ENCODE measurements around the gene MMP26. TPM values are rescaled to one million over a fixed set of nuclear protein-coding genes. Genes with fewer than 3 reads are reported as not detected.

The MMP26 gene
- total and polyA plus RNA-seq, 8 donors = not detected

GRCh38 chr11:4677948-4678347 is 26.6 kb upstream of the MMP26 start:
- TF ChIP-seq CTCF (IDR thresholded peaks at IDR 0.05) = no peak
- no peak for TF ChIP-seq POLR2AphosphoS5 (IDR thresholded peaks at IDR 0.05)
- no peak for TF ChIP-seq POLR2A (IDR thresholded peaks at IDR 0.05)
- TF ChIP-seq EP300 (IDR thresholded peaks at IDR 0.05) = no peak
- H3K36me3 ChIP-seq = no peaks in the 10 kb centered on the region
- 55 to 76% (median 63%) methylated on average over 2 of the region's 2 CpGs for WGBS, 5 donors
- H3K4me3 ChIP-seq = no peak overlapping the region
- H3K27me3 ChIP-seq = no peaks in the 10 kb centered on the region
- H3K4me1 ChIP-seq = no peaks in the 10 kb centered on the region
- intact Hi-C loops (cut with DNase I; ENCODE audit: low total_unique reads) = no loop called here
- no peak overlapping the region for H3K27ac ChIP-seq
- H3K9me3 ChIP-seq = no peaks in the 10 kb centered on the region
- DNase-seq = no peak

- WGBS, 5 donors = 49 to 52% (median 50%) methylated on average over 3 of the region's 3 CpGs
- no peak for TF ChIP-seq CTCF (IDR thresholded peaks at IDR 0.05)
- no peak for TF ChIP-seq EP300 (IDR thresholded peaks at IDR 0.05)
- no peak for TF ChIP-seq POLR2A (IDR thresholded peaks at IDR 0.05)
- TF ChIP-seq POLR2AphosphoS5 (IDR thresholded peaks at IDR 0.05) = no peak
These were observed 24.2 kb upstream of the MMP26 start for GRCh38 chr11:4680341-4680740.

GRCh38 chr11:4682623-4683419 is 21.8 kb upstream of the MMP26 start:
- H3K27me3 ChIP-seq = no peaks in the 10 kb centered on the region
- no peak overlapping the region for H3K27ac ChIP-seq
- H3K36me3 ChIP-seq = no peaks in the 10 kb centered on the region
- no peak for DNase-seq
- 64 to 81% (median 78%) methylated on average over 2 of the region's 2 CpGs for WGBS, 5 donors
- H3K9me3 ChIP-seq = no peaks in the 10 kb centered on the region
- no peak for TF ChIP-seq POLR2A (IDR thresholded peaks at IDR 0.05)
- no peak for TF ChIP-seq POLR2AphosphoS5 (IDR thresholded peaks at IDR 0.05)
- no peak for TF ChIP-seq EP300 (IDR thresholded peaks at IDR 0.05)
- no peak for TF ChIP-seq CTCF (IDR thresholded peaks at IDR 0.05)
- no peak overlapping the region for H3K4me3 ChIP-seq
- intact Hi-C loops (cut with DNase I; ENCODE audit: low total_unique reads) = no loop called here
- H3K4me1 ChIP-seq = no peaks in the 10 kb centered on the region

More at GRCh38 chr11:4680341-4680740, 24.2 kb upstream of the MMP26 start:
- Histone ChIP-seq H3K27me3 (no peaks in the 10 kb centered on the region), H3K9me3 (no peaks in the 10 kb centered on the region), H3K27ac (no peak overlapping the region), H3K36me3 (no peaks in the 10 kb centered on the region), H3K4me1 (no peaks in the 10 kb centered on the region), H3K4me3 (no peak overlapping the region)
- DNase-seq = peak in 1 of 2 donors; percentile 22
- intact Hi-C loops (cut with DNase I; ENCODE audit: low total_unique reads) = no loop called here

GRCh38 chr11:4684631-4685285 is 19.8 kb upstream of the MMP26 start:
- no peaks in the 10 kb centered on the region for H3K9me3 ChIP-seq
- H3K36me3 ChIP-seq = no peaks in the 10 kb centered on the region
- no peaks in the 10 kb centered on the region for H3K4me1 ChIP-seq
- H3K4me3 ChIP-seq = no peak overlapping the region
- no peak for DNase-seq
- no peak for TF ChIP-seq CTCF (IDR thresholded peaks at IDR 0.05)
- TF ChIP-seq EP300 (IDR thresholded peaks at IDR 0.05) = no peak
- no peak for TF ChIP-seq POLR2A (IDR thresholded peaks at IDR 0.05)
- TF ChIP-seq POLR2AphosphoS5 (IDR thresholded peaks at IDR 0.05) = no peak
- intact Hi-C loops (cut with DNase I; ENCODE audit: low total_unique reads) = no loop called here
- WGBS, 5 donors = 67 to 89% (median 75%) methylated on average over 3 of the region's 3 CpGs
- no peak overlapping the region for H3K27ac ChIP-seq
- no peaks in the 10 kb centered on the region for H3K27me3 ChIP-seq

Data from stomach (tissue), 9 donors.